HTERT RPE-1 (cell line): Measurements from ENCODE around the gene PPCS.

Experiments used
- in situ Hi-C: fragments of 300-500 bp; cut with MboI; formaldehyde crosslinking; loops from 4 replicates; pipeline ENCODE4 v1.14.3; 2020; ENCODE audit warnings: low sequenced_read_pairs

PPCS gene

DNA sequence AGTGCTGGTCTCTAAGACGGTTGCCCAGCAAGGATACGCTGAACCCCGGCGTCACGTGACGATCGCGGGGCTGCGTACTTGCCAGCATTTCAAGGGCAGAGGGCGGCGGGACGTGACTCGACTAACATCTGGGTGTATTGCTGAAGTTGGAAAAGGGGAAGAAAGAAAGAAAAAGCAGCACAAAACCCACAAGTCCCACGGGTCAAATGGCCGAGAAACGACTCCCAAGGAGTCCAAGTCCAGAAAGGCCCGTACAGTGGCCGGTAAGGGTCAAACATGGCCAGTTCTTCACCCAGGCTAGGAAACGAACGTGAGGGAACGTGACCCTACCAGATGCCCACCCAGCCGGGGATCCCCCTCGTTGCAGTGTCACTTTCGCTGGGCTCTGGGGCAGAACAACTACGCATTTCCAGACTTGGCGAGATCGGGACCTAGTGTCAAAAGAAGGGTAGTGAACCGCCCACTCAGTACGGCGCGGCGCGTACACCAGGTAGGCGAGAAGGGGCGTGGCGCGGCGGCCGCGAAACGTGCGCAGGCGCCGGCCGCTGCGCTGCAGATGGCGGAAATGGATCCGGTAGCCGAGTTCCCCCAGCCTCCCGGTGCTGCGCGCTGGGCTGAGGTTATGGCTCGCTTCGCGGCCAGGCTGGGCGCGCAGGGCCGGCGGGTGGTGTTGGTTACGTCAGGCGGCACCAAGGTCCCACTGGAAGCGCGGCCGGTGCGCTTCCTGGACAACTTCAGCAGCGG lies at the start of gene PPCS, which contains the start of gene ZMYND12:
TSS of gene PPCS (plus strand) at position 534 of the 744 bp plus-strand sequence. CDS start at position 557, 23 bp downstream.
TSS of gene ZMYND12 (minus strand) at position 13 of the 744 bp plus-strand sequence. CDS start 25 bp downstream, outside the sequence.
- in situ Hi-C loops = no loop called here

DNA sequence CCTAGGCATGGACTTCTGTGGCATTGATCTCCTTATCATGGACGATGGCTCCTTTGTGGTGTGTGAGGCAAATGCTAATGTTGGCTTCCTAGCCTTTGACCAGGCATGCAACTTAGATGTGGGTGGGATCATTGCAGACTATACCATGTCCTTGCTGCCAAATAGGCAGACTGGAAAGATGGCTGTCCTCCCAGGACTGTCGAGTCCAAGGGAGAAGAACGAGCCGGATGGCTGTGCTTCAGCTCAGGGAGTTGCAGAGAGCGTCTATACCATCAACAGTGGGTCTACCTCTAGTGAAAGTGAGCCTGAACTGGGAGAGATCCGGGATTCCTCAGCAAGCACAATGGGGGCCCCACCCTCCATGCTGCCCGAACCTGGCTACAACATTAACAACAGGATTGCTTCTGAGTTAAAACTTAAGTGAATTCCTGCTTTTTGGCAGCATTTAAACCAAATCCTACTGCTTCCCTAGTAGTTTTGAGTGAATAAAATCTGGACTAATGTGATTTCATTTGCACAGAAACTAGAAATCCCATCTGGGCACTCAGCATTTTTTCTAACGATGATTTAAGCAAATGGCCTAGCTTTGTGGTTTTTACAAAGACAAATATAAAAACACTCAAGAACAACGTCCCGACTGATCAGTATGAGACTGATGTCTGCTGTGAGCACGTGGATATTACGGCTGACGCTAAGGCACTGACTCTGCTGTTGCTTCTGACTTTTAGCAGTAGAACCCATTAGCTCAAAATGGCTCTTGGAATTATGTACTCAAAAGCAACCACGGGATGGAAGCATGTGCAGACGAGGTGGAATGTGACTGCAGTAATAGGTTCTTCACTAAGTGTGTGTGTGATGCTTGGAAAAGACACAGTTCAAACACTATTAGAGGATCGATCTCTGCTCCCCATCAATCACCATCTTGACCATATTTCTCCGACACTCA lies 41.5 kb upstream of the PPCS start:
- in situ Hi-C loops = no loop called here

DNA sequence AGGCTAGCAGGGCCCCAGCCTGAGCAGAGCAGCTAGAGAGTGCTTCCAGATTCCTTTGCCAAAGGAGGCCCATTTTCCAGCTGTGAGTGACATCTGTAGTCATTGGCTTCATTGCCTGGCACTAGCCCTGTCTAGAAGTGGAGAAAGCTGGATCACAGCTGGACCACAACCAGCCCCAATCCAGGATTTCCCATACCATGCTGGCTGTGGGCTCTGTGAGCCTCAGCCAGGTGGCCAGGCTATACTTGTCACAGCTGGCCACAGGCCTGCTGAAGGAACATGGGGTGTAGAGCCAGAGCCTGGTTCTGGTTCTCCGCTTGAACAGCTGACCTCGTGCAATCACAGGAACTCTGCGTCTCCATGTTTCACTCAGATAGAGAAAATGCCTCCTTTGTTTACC lies 39.2 kb upstream of the PPCS start:
- in situ Hi-C loops = no loop called here

DNA sequence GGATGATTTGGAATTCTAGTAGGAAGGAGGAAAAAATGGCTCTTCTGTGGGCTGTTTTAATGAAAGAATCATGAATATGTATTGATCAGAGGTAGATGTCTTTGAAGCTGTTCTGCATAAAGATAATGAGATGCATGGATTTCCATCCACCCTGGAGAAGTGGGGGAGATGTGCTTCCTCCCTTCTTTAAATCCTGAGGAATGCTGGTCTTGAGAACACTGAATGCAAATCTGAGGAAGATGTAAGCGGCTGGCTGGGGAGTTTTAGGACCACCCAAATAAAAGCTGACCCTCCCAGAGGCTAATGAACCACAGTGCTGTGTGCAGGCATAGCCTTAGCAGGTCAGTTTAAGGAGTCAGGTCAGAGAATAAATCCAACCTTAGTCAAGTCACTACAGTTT lies 37.8 kb upstream of the PPCS start:
- in situ Hi-C loops = no loop called here

DNA sequence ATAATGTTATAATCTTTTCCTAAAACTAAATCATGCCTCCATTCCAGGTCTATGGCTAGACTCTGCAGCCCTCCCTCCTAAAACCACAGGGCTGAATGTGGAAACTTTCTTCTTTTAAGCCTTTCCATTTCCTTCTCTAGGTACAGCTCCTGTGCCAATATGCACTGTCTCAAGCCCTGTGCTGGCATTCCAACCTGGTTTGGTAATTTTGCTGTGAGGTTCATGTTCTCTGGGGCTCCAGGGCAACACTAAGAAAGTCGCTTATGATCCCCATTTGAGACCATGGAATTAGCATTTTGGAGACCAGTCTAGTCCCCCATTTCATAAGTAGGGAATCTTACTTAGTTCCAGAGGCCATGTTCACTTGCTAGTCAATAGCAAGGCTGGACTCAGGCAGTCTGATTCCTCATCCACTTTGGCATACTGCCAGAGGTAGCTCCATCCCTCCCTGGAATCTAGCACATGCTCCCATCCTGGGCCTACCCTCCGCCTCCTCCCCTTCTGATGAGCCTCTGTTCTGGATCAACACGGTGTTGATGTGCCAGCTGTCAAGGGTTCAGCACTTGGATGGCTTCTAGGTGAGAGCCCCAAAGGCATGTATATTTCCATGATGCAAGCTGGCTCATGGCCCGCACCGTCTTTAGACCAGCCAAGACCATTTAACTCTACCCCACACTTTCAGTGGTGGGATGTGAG lies 37.1 kb upstream of the PPCS start:
- in situ Hi-C loops = no loop called here

DNA sequence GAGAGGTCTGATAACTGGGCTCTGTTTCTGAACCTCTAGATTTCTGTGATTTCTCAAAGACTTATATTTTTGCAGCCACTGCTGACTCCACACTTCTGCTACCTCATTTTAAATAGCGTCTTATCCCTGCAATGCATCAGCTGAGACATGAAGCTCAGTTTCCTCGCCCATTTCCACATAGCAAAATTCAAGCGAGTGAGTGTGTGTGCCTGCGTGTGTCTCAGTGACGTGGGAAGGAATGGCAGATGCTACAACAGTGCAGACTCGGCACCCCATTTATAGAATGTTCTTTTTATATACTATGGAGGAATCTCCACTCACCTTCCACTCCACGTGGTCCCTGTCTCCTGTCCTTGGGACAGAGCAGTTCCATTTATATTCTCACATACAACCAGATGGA lies 36.2 kb upstream of the PPCS start:
- in situ Hi-C loops = no loop called here

DNA sequence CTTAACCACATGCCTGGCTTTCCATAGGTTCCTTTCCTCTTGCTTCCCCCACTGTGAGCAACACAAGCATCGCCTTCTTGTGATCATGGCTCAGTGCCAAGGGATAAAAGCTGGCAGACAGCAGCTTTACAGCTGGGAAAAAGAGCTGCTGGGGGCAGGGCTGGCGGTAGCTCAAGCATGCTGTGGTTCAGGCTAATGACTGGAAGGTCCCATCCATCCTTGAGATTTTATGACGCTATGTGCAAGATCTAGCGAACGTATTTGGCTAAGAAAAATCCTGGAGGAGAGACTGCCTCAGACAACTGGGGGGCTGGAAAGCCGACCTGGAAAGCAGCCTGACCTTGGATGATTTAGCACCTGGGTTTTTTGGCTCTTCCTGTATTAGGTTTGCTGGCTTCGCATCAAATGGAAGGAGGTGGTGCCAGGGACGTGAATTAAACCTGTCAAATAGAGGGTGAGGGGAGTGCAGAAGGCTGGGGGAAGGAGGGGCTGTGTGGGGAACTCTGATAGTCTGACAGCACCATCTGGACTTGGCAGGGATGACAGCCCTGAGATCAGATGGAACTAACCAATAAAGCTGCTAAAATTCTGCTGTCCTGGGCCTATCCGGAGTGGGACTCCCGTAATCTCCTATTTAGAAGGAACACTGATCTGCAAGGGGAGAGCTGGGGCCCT lies 35.3 kb upstream of the PPCS start:
- in situ Hi-C loops = no loop called here

DNA sequence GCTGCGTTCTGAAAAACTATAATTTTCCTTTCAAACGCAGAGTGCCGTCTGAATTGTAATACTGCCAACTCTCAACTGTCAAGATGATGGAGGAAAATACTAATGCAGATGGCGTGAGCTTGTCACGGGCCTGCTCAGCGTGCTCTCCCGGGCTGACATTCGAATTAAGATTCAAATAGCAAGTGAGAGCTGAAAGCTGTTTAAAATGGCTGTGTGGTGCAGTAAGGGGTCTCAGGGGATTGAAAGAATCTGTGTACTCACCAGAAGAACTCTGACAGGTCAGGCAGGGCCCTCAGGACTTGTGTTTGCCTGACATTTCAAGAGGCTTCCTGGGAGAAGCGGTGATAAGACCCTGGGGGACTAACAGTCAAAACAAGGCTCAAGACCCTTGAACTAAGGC lies 33.6 kb upstream of the PPCS start:
- in situ Hi-C loops = no loop called here

DNA sequence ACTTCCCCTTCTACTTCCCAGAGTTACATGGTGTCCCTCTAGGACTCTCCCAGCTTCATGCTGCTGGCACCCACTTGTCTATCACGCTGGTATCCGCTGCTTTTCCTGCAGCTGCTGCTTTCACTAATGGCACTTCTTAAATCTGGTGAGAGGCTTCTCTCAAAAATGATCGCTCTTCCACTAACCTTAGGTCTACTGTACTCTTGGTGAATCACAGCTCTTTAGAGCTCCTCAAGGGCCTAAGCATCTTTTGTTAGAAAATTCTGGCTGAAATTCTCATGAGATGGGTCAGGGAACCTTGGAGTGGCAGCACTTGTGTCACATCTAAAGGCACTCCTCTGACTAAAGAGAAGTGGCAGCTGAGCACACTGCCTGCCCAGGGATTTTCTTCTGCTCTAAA lies 32.7 kb upstream of the PPCS start:
- in situ Hi-C loops = no loop called here

DNA sequence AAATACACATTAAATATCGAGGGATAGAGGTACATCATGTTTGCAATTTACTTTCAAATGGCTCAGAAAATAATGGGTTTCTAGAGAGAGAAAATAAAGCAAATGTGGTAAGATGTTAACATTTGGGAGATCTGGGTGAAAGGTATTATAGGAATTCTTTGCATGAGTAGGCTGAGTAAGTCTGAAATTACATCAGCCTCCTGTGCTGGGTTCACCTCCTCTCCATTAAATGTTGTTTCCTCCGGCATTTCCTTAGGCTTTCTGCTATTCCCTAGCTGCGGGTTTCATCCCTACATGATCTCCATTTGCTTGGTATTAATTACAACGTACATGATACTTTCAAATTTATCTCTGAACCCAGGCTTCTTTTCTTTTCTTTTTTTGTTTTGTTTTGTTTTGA lies 32.1 kb upstream of the PPCS start:
- in situ Hi-C loops = no loop called here

DNA sequence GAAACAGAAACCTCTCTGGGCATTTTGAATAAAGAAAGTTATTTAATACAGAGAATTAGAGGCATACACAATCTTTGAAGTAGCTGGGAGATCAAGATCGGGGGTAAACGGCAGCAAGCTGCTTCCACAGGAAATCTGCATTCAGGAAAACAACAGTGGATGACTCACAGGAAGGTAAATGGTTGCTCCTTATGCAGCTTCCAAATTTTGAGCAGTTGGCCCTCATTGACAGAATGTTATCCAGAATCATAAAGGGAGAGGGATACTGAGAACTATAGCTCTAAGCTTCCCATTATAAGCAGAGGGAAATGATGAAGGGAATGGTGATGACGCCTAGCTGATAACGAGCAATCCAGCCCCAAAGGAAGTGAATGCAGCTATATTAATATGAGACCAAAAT lies 29.1 kb upstream of the PPCS start:
- in situ Hi-C loops = no loop called here

DNA sequence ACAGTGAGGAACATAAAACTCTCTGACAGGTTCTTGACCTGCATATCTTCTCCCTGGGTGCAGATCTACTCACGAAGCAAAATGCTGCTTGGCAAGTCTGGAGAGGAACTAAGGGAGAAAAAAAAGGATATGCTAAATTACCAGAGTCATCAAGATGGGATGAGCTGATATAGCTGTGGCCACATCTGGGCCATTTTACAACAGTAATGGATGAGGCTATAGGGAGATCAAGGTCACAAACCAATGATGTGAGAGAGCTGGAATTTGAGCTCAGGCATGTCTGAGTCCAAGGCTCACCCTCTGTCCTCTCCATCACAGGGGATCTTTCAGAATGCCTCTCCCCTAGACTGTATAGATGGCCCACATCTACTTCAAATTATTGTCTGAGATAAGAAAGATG lies 26.7 kb upstream of the PPCS start:
- in situ Hi-C loops = no loop called here

DNA sequence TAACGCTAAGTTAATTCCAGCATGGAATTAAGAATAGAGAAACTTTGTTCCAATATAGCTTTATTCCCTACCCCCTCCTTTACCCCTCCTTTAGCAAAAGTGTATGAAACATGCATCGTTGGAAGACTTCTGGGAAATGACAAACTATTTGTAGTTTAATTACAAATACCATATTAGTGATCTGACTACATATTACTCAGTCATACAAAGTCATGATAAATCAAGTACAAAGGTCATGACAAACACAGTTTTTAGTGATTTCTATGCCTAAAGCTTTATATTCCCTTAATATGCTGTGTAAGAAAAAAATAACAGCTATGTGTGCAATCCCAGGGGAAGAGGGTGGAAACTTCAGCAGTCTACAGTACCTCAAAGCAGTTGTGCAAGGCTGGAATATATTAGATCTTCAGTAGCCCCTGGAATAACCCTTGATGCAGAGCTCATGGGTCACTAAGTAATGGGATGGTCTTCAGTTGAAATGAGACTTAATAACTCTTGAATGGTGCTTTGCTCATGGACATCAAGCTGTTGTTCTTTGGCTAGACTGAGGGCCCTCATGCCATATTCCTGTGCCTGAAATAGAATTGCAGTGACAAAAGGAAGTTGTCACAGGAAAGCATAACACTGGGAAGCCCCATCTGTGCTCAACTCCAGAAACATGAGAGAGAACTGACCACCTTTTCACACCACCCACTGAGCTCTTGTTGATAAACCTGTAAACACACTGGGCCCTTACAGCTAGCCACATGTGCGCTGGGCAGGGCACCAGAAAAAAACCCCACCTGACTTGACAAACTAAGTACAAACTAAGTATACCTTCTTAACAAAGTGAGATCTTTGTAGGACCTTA lies 25.8 kb upstream of the PPCS start:
- in situ Hi-C loops = no loop called here

DNA sequence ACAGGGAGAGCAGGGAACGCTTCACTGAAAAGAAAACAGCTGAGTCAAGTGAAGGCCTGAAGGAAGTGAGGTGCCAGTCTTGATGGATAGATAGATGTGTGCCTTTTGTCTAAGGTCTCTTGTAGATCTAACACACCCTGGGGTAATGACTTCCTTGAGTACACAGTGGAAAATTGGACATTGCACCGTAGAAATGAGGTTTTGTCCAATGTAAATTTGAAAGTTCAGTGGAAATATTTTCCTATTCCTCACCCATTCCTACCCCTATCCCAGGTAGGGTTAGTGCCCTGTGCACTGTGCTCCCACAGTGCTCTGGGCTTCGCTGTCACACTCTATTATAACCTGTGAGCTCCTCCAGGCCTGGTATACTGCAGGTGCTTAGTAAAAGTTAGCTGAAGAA lies 24.8 kb upstream of the PPCS start:
- in situ Hi-C loops = no loop called here

DNA sequence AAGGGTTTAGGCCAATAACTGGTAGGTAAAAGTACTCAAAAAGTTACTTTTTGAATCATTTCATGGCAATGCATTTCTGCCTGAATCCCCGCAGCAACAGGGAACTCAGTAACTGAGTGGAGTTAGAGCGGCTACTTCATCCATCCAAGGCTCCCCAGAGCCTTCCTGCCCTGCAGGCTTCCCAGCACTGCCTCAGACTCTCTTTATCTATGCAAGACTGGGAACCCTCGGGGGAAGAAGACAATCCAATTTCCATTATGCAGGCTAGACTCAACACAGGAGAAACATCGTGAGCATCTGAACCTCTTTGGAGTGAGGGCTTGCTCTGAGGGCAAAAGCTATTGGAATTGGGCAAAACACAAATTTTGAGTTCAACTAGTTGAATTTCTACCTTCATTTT lies 23.6 kb upstream of the PPCS start:
- in situ Hi-C loops = no loop called here

DNA sequence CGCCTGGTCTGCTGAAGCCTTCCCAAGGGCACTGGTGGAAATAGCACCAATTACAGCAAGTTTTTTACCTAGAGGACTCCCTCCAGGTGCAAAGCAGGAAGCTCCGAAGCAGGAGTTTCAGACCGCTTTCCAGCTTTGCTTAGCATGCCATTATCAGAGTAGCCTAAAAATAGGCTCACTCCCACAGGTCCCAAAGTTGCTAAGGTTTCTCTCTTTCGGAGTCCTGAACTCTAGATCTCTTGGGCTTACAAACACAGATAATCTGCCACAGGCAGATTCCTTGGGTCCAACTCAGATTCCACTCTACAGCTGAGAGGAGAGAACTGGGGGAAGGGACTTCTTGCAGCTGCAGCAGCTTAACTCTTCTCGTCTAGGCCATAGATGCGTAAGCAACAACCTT lies 23.0 kb upstream of the PPCS start:
- in situ Hi-C loops = no loop called here

DNA sequence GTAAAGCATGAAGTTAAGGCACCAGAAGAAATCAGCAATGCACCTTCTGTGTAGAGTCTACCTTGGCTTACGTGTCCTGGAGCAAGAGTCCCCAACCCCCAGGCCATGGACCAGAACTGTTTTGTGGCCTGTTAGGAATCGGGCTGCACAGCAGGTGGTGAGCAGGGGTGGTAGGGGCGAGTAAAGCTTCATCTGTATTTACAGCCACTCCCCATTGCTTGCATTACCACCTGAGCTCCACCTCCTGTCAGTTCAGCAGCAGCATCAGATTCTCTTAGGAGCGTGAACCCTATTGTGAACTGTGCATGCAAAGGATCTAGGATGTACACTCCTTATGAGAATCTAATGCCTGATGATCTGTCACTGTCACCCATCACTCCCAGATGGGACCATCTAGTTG lies 22.0 kb upstream of the PPCS start:
- in situ Hi-C loops = no loop called here

DNA sequence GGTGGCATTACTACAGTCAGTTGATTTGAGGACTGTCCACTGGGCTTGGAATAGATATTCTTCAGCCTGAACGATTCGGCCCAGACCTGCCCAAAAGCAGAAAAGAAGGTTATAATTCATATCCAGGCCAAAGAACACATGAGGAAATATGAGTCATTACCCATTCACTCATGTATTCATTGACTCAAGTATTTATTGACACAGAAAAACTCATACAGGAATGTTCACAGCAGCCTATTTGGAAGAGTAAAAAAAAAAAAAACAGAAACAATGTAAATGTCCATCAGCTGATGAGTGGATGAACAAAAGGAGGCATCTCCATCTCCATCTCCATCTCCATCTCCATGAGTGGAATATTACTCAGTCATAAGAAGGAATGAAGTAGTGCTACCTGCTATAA lies 16.4 kb upstream of the PPCS start:
- in situ Hi-C loops = no loop called here

DNA sequence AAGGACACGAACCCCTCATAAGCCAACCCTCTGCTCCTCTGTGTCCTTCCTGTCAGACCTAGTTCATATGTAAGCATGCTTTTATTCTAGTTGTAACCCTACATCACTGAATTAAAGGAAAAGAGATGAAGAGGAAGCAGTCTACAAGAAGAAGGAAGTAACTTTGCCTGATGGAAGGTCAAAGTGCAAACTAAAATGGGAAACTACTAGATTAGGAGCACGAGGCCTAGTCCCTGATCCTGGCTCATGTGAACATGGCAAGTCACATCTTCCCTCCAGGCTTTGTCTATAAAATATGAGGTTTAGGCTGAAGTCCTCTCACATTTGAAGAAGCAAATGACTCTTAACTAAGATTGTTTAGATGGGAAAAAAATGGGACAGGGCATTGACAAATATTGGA lies 13.7 kb upstream of the PPCS start:
- in situ Hi-C loops = no loop called here

DNA sequence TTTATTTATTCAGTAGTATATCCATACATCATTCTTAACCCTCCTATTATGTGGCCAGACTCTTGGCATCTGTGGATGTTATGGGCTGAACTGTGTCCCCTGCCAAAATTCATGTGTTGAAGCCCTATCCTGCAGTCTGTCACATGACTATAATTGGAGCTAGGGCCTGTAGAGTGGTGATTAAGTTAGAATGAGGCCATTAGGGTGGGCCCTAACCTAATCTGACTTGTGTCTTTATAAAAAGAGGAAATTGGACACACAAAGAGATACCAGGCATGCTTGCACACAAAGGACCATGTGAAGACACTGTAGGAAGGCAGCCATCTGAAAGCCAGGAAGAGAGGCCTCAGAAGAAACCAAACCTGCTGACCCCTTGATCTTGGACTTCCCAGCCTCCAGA lies 7.1 kb upstream of the PPCS start:
- in situ Hi-C loops = no loop called here
